Measurements from ENCODE around the gene PPP6R1.
"Not testable (repeated sequence)": the region's sequence is repeated elsewhere in the genome, so short reads cannot be mapped to it uniquely, and the experiment has no call there.

PPP6R1 gene

DNA sequence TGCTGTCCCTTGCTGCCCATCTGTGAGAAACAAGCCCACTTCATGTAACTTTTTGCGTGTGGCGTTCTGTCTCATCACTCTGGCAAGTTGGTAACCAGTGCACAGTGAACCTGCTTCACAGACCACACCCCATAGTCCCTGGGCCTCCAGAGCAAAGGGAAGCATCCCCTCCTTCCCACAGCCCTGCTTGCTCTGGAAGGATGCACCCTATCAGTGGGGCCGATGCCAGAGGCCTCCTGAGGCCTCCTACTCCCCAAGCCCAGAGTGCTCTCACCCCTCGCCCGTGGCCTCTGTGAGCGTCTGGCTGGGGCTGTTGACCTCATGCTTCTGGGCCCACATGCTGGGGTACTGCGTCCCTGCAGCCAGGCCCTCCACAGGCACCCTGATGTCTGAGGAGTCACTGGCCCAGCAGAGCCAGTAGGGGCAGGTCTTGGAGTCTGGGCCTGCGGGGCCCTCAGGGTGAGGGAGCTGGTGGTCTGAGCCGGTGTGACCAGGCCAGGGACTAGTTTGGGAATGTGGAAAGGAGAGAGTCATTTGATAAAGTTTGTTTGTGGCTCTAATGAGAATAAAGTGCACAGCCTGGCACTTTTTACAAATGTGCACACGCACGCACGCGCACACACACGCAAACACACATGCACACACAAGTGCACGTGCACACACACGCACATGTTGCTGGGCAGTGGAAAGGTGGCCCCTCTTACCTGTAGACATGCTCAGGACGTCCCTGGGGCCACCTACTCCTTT is 35.4 kb downstream of the PPP6R1 start:
- no peak for DNase-seq

DNA sequence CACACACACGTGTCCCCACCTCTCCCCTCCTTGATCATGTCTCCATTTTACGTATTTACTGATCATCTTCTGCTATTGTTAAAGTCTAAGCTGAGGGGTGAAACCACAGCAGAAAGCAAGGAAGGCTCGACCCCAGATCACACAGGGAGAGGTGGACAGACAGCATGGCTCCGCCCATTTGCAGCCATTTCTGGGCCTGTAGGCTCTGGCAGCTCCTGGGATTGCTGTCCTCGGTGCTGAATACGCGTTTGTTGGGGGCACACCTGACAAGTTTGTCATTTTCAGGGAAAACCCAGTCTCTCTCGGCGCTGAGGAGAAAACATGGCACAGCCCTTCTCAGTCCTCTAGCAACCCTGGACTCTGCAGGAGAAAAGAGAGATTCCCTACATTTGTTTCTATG is 38.3 kb downstream of the PPP6R1 start:
- DNase-seq: no peak

DNA sequence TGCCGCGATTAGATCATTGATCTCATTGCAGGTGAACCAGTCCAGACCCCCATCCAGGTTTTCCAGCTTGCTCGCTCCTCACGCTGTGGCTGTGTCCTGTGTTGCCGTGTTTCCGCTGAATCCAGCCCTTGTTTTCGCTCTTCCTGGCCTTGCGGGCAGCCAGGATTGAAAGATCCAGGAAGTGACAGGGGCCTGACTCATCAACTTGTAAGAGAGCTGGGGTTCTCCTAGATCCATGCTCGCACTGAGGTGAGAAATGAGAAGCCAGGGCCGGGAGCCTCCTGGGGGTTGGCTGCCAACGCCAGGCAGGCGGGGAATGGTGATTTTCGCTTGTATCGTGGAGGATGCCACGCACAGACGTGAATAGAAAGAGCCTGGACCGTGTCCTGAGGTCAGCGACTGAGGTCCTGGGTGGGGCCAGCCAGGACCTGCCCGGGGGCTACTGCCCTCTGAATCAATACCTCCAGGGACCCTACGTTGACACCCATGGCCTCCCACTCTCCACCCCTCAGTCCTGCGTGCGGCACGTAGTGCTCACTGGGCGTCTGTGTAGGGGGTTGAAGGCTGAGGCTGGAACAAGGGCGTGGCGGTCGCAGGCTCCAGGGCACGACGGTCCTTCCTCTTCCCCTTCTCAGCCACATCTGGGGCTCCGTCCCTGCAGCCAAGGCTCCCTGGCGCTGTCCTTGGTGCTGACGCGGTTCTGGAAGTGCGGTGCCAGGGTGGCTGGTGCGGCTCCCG is 42.2 kb downstream of the PPP6R1 start:
- peak; percentile 95 for DNase-seq

DNA sequence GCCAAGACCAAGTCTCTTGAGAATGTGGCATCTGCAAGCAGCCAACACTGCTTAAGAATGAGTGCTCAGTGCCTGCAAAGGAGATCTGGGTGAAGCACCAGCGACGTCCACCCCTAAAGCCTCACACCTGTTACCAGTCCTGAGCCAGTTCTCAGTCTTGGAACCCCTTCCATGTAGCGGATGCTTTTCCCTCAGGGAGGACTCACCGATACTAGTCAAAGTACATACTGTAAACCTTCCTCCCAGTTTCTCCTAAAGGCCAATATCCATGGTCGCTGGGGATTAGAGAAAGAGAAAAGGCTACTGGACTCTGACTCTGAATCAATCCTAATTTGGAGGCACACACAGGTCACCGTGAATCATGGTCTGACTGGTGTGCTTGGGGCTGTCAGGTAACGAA is 45.3 kb downstream of the PPP6R1 start:
- DNase-seq: no peak

DNA sequence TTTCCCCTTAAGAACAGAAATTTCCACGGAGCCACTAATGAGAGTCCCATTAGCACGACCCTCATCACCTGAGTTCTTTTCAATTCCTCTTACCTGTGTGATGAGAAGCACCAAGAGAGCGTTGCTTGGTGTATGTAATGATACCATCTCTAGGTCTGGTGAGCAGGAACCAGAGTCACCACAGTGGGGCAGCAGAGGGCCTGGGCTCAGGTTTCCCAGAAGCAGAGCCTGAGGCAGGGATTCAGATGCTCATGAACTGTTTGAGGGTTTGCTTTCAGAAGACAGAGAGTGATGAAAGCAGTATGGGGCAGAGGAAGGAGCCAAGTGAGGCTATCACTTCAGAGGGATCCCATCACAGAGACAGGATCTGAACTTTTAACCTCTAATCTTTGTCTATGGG is 46.4 kb downstream of the PPP6R1 start:
- DNase-seq: no peak

DNA sequence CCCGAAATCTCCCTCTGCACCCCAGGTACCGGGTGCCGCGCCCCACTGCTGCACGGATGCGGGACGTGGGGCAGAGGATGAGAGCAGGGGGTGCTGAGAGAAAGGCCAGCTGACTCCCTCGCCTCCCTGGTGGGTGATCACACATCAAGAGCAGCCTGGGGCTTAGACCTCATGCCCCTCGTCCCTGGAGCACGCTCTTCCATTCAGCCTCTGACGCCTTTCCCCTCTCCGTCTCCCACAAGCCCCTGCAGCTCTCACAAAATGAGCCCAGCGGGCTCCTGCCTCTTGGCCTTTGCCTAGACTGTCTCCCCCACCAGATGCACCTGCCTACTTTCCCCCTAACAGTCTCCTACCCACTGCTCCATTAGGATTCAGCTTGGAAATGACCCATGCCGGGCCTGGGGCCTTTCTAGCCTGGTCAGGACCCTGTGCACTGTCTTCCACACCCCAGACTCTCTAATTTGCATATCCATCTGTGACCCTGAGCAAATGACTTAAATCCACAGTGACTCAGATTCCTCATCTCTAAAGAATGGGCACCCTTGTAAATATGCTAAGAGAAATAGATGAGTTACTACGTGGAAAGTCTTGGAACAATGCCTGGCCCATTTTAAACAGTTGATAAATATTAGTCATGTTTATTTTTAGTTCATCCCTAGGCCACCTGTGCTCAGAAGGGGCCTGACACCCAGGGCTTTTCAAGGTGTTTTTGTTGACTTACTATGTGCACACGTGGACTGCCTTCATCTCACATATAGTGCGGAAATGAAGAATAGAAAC is 48.9 kb downstream of the PPP6R1 start:
- no peak for DNase-seq

DNA sequence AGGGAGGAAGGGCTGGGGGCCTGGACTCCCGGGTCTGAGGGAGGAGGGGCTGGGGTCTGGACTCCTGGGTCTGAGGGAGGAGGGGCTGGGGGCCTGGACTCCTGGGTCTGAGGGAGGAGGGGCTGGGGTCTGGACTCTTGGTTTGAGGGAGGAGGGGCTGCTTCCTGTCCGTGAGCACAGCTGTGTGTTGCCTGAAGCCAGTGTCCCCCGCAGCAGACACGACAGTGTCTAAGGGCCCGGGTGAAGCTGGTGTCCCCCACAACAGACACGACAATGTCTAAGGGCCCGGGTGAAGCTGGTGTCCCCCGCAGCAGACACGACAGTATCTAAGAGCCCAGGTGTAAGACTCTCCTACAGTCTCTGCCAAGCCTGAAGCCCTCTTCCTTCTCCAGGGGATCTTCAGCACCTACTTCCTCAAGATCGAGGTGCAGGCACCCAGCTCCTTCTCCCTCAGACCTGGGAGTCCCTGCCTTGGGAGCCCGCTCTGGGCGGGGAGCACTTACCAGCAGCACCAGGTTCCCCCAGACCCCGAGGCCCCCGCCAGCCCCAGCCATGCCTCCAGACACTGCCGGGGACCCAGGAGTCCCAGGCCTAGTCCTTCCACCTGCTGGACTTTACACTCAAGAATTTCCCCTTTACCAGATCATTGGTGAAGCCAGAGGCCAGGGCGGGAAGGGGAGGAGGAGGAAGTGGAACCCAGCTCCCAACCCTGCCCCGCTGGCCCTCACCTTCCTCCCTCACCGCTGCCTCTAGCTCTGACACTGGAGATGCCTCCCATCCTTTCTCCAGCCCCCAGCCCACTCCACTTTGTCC is 49.7 kb downstream of the PPP6R1 start, which contains the start of gene PTPRH:
PTPRH (minus strand) TSS at position 622 of the 813 bp plus-strand sequence; CDS start at position 554, 68 bp downstream.
- DNase-seq: no peak

DNA sequence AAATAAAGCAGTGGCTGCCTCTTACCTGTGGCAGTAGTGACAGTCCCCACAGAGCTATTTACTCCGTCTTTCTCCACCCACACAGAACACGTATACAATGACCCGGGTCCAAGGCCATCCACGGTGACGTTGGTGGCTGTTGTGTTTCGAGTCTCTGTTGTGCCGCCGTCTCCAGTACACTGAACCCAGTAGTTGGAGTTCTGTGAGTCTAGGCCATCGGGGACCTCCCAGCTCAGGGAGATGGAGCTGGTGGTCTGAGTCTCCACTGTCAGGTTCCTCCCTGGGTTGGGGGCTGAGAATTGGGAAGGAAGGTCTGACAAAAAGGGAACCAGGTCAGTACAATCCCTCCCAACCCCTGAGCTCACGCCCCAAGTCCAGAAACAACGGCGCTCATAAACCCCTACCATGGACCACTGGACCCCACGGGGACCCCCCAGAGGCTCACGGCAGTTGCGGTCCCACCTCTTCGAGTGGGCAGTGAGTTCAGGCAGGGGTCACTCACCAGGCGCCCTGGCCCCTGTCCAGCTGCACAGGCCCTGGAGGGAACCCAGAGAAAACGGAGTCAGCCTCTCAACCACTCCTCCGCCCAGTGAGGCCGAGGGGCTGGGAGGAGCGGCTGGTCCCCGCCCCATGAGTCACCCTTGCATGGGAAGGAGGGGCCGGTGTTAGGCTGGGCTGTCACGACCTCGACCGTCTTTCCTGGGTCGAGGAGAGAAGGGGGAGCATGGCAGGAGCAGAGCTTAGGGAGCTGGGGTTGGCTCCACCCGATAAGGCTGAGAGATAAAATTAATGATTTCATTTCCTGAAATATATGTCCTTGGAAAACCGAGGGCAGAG is 51.9 kb downstream of the PPP6R1 start:
- DNase-seq: peak; percentile 50

DNA sequence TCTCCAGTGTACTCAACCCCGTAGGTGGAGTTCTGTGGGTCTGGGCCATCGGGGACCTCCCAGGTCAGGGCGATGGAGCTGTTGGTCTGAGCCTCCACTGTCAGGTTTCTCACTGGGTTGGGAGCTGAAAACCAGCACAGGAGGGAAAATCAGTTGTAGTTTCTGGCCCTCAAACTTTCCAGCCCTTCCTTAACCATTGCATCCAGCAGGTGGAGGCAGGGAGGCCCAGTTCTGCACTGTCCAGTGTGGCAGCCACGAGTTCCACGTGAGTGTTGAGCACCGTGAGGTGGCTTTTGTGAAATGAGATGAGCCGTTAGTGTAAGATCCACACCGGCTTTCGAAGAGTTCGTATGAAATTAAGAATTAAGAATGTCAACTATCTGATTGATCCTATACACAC is 56.6 kb downstream of the PPP6R1 start:
- not testable (repeated sequence) for DNase-seq

DNA sequence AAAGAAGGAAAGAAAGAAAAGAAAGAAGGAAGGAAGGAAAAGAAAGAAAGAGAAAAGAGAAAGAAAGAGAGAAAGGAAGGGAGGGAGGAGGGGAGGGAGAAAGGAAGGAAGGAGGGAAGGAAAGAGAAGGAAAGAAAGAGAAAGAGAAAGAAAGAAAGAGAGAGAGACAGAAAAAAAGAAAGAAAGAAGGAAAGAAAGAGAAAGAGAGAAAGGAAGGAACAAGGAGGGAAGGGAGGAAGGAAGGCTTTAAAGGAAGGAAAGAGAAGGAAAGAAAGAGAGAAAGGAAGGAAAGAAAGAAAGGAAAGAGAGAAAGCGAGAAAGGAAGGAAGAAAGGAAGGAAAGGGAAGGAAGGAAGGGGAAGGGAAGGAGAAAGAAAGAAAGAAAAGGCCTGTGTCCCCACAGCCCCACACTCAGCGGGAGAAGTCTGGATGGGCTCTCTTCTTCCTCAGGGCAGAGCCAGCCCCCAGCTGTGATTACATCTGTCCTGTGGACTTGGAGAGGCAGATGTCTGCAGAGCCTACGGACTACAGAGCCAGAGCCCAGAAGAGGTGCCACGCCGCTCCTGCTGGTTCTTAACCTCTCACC is 59.1 kb downstream of the PPP6R1 start:
- DNase-seq: no peak

DNA sequence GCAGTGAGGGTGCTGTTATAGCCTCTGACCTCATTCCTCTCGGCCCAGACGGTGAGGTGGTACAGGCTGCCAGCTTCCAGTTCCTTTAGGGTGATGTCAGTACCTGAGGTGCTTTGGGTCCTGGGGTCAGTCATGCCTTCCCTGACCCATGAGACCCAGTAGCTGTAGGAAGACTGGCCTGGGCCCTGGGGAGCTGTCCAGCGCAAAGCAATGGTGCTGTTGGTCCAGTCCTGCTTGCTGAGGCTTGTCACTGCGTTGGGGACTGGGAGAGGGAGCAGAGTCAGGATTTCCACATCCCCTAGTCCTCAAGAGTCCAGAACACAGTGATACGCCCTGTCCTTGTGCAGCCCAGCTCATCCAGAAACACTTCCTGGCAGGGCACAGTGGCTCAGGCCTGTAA is 60.2 kb downstream of the PPP6R1 start:
- no peak for DNase-seq

DNA sequence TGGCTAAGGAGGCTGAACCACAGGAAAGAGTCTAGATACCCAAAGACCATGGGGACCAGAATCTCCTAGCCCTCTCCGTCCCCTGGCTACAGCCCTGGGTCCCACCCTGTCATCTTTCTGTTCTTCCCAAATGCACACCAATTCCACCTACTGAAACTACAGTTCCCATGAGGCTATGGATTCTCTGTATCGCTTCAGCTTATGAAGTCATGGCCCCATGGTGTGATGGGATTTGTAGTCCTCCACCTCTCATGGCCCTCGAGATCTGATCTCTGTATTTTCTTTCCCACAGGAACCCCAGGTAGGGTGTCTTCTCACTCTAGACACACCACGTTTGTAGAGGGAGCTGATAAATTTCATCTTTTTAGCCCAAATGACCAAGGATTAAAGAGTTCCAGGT is 61.3 kb downstream of the PPP6R1 start:
- no peak for DNase-seq

DNA sequence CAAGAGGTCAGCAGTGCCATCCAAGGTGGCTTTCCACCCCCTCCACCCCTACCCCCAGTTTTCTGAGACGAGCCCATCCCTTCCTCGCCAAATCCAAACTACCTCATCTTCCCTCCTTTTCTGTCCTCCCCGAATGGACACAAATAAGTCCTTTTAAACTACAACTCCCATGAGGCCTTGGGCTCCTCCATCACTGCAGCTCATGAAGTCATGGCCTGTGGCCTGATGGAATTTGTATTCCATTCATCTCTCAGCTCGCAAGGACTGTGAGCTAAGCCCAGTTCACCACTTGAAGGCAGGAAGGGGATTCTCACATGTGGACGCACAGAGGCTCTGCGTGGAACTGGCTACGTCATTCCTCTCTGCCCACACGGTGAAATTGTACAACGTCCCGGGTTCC is 62.0 kb downstream of the PPP6R1 start:
- DNase-seq: no peak

DNA sequence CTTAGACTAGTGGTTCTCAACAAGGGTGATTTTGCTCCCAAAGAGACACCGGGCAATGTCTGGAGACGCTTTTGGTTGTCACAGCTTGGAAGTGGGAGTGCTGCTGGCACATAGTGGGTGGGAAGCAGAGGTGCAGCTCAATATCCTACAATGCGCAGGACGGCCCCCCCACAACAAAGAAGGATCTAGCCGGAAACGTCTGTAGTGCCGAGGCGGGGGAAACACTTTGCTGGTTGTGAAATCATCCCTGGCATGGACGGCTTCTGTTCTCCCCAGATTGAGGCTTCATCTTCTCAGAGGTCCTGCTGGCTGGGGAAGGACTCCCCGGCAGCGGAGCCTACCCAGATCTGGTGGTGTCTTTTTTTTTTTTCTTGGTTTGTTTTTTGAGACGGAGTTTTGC is 65.3 kb downstream of the PPP6R1 start:
- DNase-seq: no peak

DNA sequence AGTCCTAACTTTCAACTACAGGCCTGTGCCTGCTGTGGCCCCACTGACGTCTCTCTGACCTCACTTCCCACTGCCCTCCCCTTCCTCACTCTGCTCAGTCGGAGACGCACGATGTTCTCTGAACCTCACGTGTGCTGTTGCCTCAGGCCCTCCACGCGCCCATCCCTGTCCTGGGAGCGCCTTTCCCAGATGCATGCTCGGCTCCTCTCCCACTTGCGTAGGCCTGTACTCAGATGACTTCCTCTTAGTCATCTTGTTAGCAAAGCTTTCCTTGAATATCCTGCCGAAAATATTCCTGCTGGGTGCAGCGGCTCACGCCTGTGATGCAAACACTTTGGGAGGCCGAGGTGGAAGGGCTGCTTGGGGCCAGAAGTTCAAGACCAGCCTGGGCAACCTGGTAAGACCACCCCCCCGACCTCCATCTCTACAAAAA is 69.4 kb downstream of the PPP6R1 start:
- DNase-seq: no peak

DNA sequence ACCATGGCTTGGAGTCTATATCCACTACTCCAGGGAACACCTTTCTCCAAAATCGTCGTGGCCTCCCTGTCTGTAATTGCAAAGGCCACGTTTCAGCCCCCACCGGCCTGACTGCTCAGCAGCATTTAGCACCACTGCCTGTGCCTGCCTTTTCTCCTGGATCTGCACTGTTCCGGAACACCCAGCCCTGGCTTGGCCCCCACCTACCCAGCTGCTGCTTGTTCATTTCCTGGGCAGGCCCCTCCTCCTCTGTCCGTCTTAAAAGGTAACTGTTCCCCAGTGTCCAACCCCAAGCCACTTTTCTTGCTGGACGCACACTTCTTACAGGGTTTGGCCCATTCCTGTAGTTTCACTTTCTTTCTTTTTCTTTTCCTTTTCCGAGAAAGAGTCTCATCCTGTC is 70.2 kb downstream of the PPP6R1 start:
- DNase-seq: no peak

DNA sequence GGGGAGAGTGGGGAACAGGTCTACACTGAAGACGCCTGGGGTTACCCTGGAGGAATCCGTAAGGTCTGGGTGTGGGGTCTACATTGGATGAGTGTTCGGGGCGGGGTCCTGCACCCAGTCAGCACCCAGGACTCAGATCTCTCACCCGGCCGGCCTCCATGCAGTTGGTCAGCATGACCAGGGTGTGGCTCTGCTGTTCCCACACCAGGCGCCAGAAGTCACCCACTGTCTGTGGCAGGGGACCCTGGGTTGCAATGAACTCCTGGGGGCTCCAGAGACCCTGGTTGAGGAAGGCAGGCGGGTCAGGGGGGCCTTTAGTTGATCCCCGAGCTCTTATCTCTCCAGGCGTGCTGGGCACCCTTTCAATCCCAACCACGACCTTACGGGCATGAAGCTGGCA is 72.7 kb downstream of the PPP6R1 start:
- DNase-seq: no peak

DNA sequence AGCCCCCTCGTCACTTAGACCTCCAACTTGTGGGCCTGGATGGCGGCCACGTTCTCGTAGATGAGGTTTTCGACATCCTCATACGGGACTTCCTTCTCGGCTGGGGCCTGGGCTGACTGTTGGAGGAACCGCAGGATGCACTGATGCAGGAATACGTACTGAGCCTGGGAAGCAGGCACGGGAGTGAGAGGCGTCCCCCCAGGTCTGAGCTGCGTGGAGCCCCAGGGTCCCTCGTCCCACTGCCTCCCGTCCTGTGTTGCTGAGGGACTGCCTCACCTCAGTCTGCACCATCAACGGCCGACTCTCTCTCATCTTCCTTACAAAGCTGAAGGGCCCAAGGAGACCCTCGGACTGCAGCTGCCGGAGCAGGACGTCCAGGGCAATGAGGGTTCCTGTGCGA is 77.1 kb downstream of the PPP6R1 start:
- no peak for DNase-seq
